H1 (cell line): ENCODE results near the gene TRDMT1. TPM values are rescaled to one million over a fixed set of nuclear protein-coding genes. Genes with fewer than 3 reads are reported as not detected.

ENCODE experiments used
- CTCF ChIA-PET: fragments of 300-600 bp; sonication (Branson Sonifier 250); formaldehyde crosslinking; loops from one replicate; lab custom pipeline; 2021; ENCODE audit not compliant: partially characterized antibody; lab: Charles Lee
- POLR2A ChIA-PET: fragments of 300-600 bp; sonication (Branson Sonifier 250); formaldehyde crosslinking; loops from one replicate; lab custom pipeline; 2021; ENCODE audit warnings: inconsistent platforms; ENCODE audit not compliant: partially characterized antibody; lab: Charles Lee
- DNase-seq, 2 experiments: peaks; one replicate each; pipeline versions ENCODE4 v3.0.0 to v3.0.0-alpha.2; 2010 to 2022; ENCODE audit warnings: low spot score in 2 of 2, low read depth in 1 of 2, mixed read lengths in 1 of 2
- FAIRE-seq: peaks from 2 replicates; lab custom pipeline; 2011; peaks lifted over from hg19 to GRCh38; lab: Jason Lieb, UNC
- H2AFZ ChIP-seq: 2 replicates; pipeline ENCODE4 v1.8.1; 2012; ENCODE audit warnings: low read length, inconsistent platforms
- H2AK5ac ChIP-seq: 2 replicates; pipeline ENCODE4 v1.6.1; 2013; ENCODE audit warnings: low read depth, low read length
- H2BK120ac ChIP-seq: replicated peaks from 2 replicates; pipeline ENCODE3; 2013; ENCODE audit warnings: low read depth, low read length, inconsistent platforms
- H2BK12ac ChIP-seq: 2 replicates; pipeline ENCODE4 v1.6.1; 2013; ENCODE audit warnings: low read depth, low read length
- H2BK15ac ChIP-seq: 2 replicates; pipeline ENCODE4 v1.6.1; 2013; ENCODE audit warnings: low read length
- H2BK20ac ChIP-seq: 2 replicates; pipeline ENCODE4 v1.6.1; 2013; ENCODE audit warnings: low read length
- H2BK5ac ChIP-seq: 2 replicates; pipeline ENCODE4 v1.6.1; 2013; ENCODE audit warnings: low read depth, low read length
- H3K14ac ChIP-seq: 2 replicates; pipeline ENCODE4 v1.6.1; 2013; ENCODE audit warnings: inconsistent platforms; ENCODE audit not compliant: insufficient read length
- H3K18ac ChIP-seq: 2 replicates; pipeline ENCODE4 v1.6.1; 2013; ENCODE audit warnings: low read length; ENCODE audit errors: extremely low read depth
- H3K23ac ChIP-seq: 2 replicates; pipeline ENCODE4 v1.6.1; 2013; ENCODE audit warnings: inconsistent platforms; ENCODE audit not compliant: insufficient read length
- H3K23me2 ChIP-seq: 2 replicates; pipeline ENCODE4 v1.6.1; 2013; ENCODE audit warnings: low read depth, low read length
- H3K27ac ChIP-seq: 2 replicates; pipeline ENCODE4 v1.6.1; 2011; ENCODE audit warnings: low read depth, low read length, inconsistent platforms
- H3K27me3 ChIP-seq, 4 experiments: replicated peaks in 1 of 4; 1 replicate in 1 of 4; 2 replicates in 3 of 4; pipeline versions ENCODE4 v1.6.1 to v1.8.1; 2011 to 2013; ENCODE audit warnings: low read length in 3 of 4, mild to moderate bottlenecking in 3 of 4, inconsistent platforms in 2 of 4, mixed read lengths in 2 of 4, moderate library complexity in 1 of 4; ENCODE audit not compliant: control insufficient read depth in 3 of 4, insufficient read depth in 3 of 4; ENCODE audit errors: extremely low read depth in 1 of 4
- H3K36me3 ChIP-seq, 4 experiments: 2 replicates each; pipeline versions ENCODE4 v1.6.1 to v1.8.1; 2011 to 2013; ENCODE audit warnings: mild to moderate bottlenecking in 4 of 4, low read length in 3 of 4, moderate library complexity in 2 of 4, control low read depth in 1 of 4, inconsistent platforms in 1 of 4; ENCODE audit not compliant: insufficient read depth in 4 of 4, control insufficient read depth in 2 of 4
- H3K4ac ChIP-seq: replicated peaks from 2 replicates; pipeline ENCODE3; 2013; ENCODE audit warnings: low read length, low read depth, mixed read lengths, inconsistent platforms; ENCODE audit not compliant: insufficient read length
- H3K4me1 ChIP-seq, 4 experiments: replicated peaks in 1 of 4; 1 replicate in 1 of 4; 2 replicates in 3 of 4; pipeline versions ENCODE4 v1.6.1 to v1.8.1; 2011 to 2013; ENCODE audit warnings: low read length in 3 of 4, inconsistent platforms in 2 of 4, mixed read lengths in 1 of 4; ENCODE audit not compliant: insufficient read depth in 4 of 4, control insufficient read depth in 3 of 4
- H3K4me2 ChIP-seq, 2 experiments: 2 replicates each; pipeline versions ENCODE4 v1.6.1 to v1.8.1; 2011 to 2013; ENCODE audit warnings: low read depth in 2 of 2, low read length in 2 of 2, control low read depth in 1 of 2, inconsistent platforms in 1 of 2, mild to moderate bottlenecking in 1 of 2; ENCODE audit not compliant: insufficient read depth in 1 of 2
- H3K4me3 ChIP-seq, 4 experiments: fragments of 200-600, 300-600 bp in 1 of 4; sonication (generic), shearing (Covaris generic), sonication (Bioruptor Twin) in 1 of 4; 2 replicates each; pipeline versions ENCODE4 v1.5.1 to v1.8.1; 2011 to 2016; ENCODE audit warnings: low read length in 4 of 4, low read depth in 3 of 4, control low read depth in 2 of 4, inconsistent platforms in 2 of 4, mild to moderate bottlenecking in 2 of 4, mixed read lengths in 1 of 4, moderate library complexity in 1 of 4; ENCODE audit not compliant: insufficient read depth in 2 of 4; ENCODE audit errors: extremely low read depth in 1 of 4
- H3K56ac ChIP-seq: replicated peaks from 2 replicates; pipeline ENCODE3; 2013; ENCODE audit warnings: low read depth, mild to moderate bottlenecking, mixed read lengths, low read length, inconsistent platforms; ENCODE audit not compliant: insufficient read length
- H3K79me1 ChIP-seq: 2 replicates; pipeline ENCODE4 v1.6.1; 2013; ENCODE audit warnings: low read depth, low read length, control low read depth
- H3K79me2 ChIP-seq, 2 experiments: 2 replicates each; pipeline versions ENCODE4 v1.6.1 to v1.8.1; 2012 to 2013; ENCODE audit warnings: low read length in 2 of 2, mild to moderate bottlenecking in 2 of 2, inconsistent platforms in 1 of 2; ENCODE audit not compliant: insufficient read depth in 2 of 2, control insufficient read depth in 1 of 2
- H3K9ac ChIP-seq, 4 experiments: replicated peaks in 1 of 4; 1 replicate in 1 of 4; 2 replicates in 3 of 4; pipeline versions ENCODE4 v1.6.1 to v1.8.1; 2011 to 2013; ENCODE audit warnings: low read depth in 3 of 4, low read length in 3 of 4, control low read depth in 2 of 4, mild to moderate bottlenecking in 2 of 4, moderate library complexity in 2 of 4, inconsistent platforms in 1 of 4; ENCODE audit errors: extremely low read depth in 1 of 4
- H3K9me3 ChIP-seq, 2 experiments: 2 replicates each; pipeline versions ENCODE4 v1.6.1 to v1.8.1; 2012 to 2013; ENCODE audit warnings: mild to moderate bottlenecking in 2 of 2, moderate library complexity in 2 of 2, control low read depth in 1 of 2, inconsistent platforms in 1 of 2, low read depth in 1 of 2, low read length in 1 of 2, mixed read lengths in 1 of 2; ENCODE audit not compliant: insufficient read depth in 2 of 2
- H4K20me1 ChIP-seq, 2 experiments: replicated peaks in 1 of 2; 2 replicates each; pipeline versions ENCODE3 to v1.8.1; 2011 to 2013; ENCODE audit warnings: inconsistent platforms in 2 of 2, low read length in 2 of 2, mild to moderate bottlenecking in 1 of 2; ENCODE audit not compliant: insufficient read depth in 2 of 2, control insufficient read depth in 1 of 2
- H4K5ac ChIP-seq: 2 replicates; pipeline ENCODE4 v1.6.1; 2013; ENCODE audit warnings: low read length, low read depth, mixed read lengths, inconsistent platforms; ENCODE audit not compliant: insufficient read length
- H4K8ac ChIP-seq: 2 replicates; pipeline ENCODE4 v1.8.0; 2013; ENCODE audit warnings: mild to moderate bottlenecking, moderate library complexity, low read length, inconsistent platforms; ENCODE audit not compliant: insufficient read depth; ENCODE audit errors: extremely low read depth
- H4K91ac ChIP-seq: replicated peaks from 2 replicates; pipeline ENCODE3; 2013; ENCODE audit warnings: low read length, mixed read lengths, inconsistent platforms; ENCODE audit not compliant: insufficient read length
- EZH2 ChIP-seq: fragments of 200-600 bp; sonication (generic); IDR thresholded peaks from 2 replicates; pipeline ENCODE4 v1.7.1; 2012; ENCODE audit warnings: low read depth, mild to moderate bottlenecking, moderate library complexity, low read length, inconsistent platforms; ENCODE audit not compliant: severe bottlenecking
- JUND ChIP-seq: IDR thresholded peaks from 2 replicates; pipeline ENCODE4 v1.6.1; 2011; ENCODE audit warnings: mild to moderate bottlenecking, improper control_type of control experiment, low read length
- KDM4A ChIP-seq: IDR thresholded peaks from one replicate; pipeline ENCODE4 v1.7.1; 2012; ENCODE audit warnings: low read depth, mild to moderate bottlenecking, moderate library complexity, low read length, inconsistent platforms; ENCODE audit not compliant: severe bottlenecking
- MAFK ChIP-seq: IDR thresholded peaks from 2 replicates; pipeline ENCODE4 v1.6.1; 2012; ENCODE audit warnings: low read depth, mild to moderate bottlenecking, improper control_type of control experiment, low read length
- NANOG ChIP-seq: IDR thresholded peaks from 2 replicates; pipeline ENCODE4 v1.6.1; 2011; ENCODE audit warnings: low read length, low read depth, mild to moderate bottlenecking, inconsistent platforms; ENCODE audit not compliant: insufficient read depth, poor library complexity, severe bottlenecking
- RAD21 ChIP-seq, 2 experiments: IDR thresholded peaks in 1 of 2; conservative IDR thresholded peaks in 1 of 2; 2 replicates each; pipeline ENCODE4 v1.6.1; 2011; ENCODE audit warnings: low read depth in 2 of 2, low read length in 2 of 2, improper control_type of control experiment in 1 of 2, inconsistent platforms in 1 of 2, mild to moderate bottlenecking in 1 of 2, moderate library complexity in 1 of 2
- SIX5 ChIP-seq: IDR thresholded peaks from 2 replicates; pipeline ENCODE4 v1.6.1; 2011; ENCODE audit warnings: mild to moderate bottlenecking, low read depth, low read length
- SP2 ChIP-seq: IDR thresholded peaks from 2 replicates; pipeline ENCODE4 v1.6.1; 2012; ENCODE audit warnings: mild to moderate bottlenecking, low read length, inconsistent platforms
- TAF7 ChIP-seq: optimal IDR thresholded peaks from 2 replicates; pipeline ENCODE3; 2011; ENCODE audit warnings: low read depth, mild to moderate bottlenecking, inconsistent platforms, low read length, moderate library complexity, borderline replicate concordance
- TCF12 ChIP-seq: IDR thresholded peaks from 2 replicates; pipeline ENCODE4 v1.6.1; 2011; ENCODE audit warnings: low read depth, mild to moderate bottlenecking, low read length
- WGBS, 2 experiments: shearing (Covaris generic) in 1 of 2; methylation state at CpG; one replicate each; pipeline versions ENCODE4 v1.1.6 to v1.1.7; 2013 to 2015; ENCODE audit warnings: low lambda C conversion rate in 2 of 2, mixed read lengths in 2 of 2, inconsistent platforms in 1 of 2, low coverage in 1 of 2, missing lambda C conversion rate in 1 of 2; ENCODE audit not compliant: insufficient replicate concordance in 2 of 2, insufficient coverage in 1 of 2, insufficient read length in 1 of 2; ENCODE audit errors: extremely low coverage in 1 of 2, missing lambda C conversion rate in 1 of 2; 5-methylcytosine and 5-hydroxymethylcytosine counted together
- polyA plus RNA-seq, 7 experiments: library from polyadenylated mRNA; depleted of rRNA in 3 of 7; stranded (reverse) in 5 of 7; unstranded in 2 of 7; fragments of >200 nt in 5 of 7; fragments of 200-250 nt in 2 of 7; gene quantifications; 1 replicate in 5 of 7; 2 replicates in 1 of 7; 4 replicates in 1 of 7; pipeline versions ENCODE4 v1.2.1 to v1.2.3, GENCODE V29; 2011 to 2013; ENCODE audit warnings: missing spikeins in 2 of 7, mixed read lengths in 2 of 7
- total RNA-seq: library from RNA; stranded (reverse); fragmentation: NEBNext Ultra II Directional; extraction: Animal tissue kit (Norgen Biotek cat#: 25700); gene quantifications from 2 replicates; pipeline ENCODE4 v1.2.1, GENCODE V29; 2021
- TF ChIP-seq, protein P1 (sequence below), 3 experiments: IDR thresholded peaks; 1 replicate in 2 of 3; 2 replicates in 1 of 3; pipeline versions ENCODE4 v1.5.1 to v1.6.1; 2011; ENCODE audit warnings: low read length in 3 of 3, mild to moderate bottlenecking in 3 of 3, inconsistent platforms in 2 of 3, low read depth in 1 of 3, moderate library complexity in 1 of 3; ENCODE audit not compliant: insufficient read depth in 1 of 3; ENCODE audit errors: control extremely low read depth in 1 of 3

TRDMT1 gene
- total and polyA plus RNA-seq, 2 of the 8 experiments (the other 6 are each of a cell fraction or from before 2014, with no cell fraction given), result 7.4 to 21.4 TPM

DNA sequence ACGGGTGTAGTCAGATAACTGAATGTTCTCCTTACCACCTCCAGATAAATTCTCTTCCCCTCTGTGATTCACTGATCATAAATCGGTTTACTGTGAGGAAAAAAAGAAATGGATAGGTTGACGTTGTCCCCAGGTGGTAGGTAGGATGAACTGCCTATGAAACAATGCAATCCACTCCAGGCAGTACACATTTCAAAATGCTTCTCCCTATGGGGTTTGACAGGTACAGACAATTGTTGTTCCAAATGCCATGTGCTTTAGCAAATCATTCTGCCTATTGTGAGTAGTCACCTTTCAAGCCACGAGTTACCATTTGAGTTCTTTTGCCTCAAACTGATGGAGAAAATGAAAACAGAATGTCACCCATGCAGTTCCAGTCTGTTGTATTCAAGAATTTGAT, 48.3 kb upstream of the TRDMT1 start:
- H3K18ac ChIP-seq, result no peak overlapping the region
- H4K8ac ChIP-seq, result no peak overlapping the region
- no peaks in the 10 kb centered on the region for H3K23me2 ChIP-seq
- POLR2A ChIA-PET, result no interaction called here
- 84% methylated on average over 4 of the region's 4 CpGs; no CpG with 5 or more reads in 1 of the 2 experiments for WGBS, 2 experiments
- H2BK12ac ChIP-seq, result no peak overlapping the region
- H2AK5ac ChIP-seq, result no peak overlapping the region
- H4K5ac ChIP-seq, result no peak overlapping the region
- CTCF ChIA-PET, result interaction anchor here (1.0 to 1.8 kb wide), 3 partner anchors 351 to 407 kb away, joined by 3 to 4 read pairs (median 3); no protein-coding TSS in a partner anchor
- H3K4me1 ChIP-seq, result no peaks in the 10 kb centered on the region
- H3K14ac ChIP-seq, result no peak overlapping the region
- DNase-seq (no peak), FAIRE-seq (peak; percentile 57)
- no peak overlapping the region for H3K56ac ChIP-seq
- H3K23ac ChIP-seq, result no peak overlapping the region
- TF ChIP-seq TCF12, result no peak
- TF ChIP-seq MAFK, result no peak
- TF ChIP-seq SP2, result no peak
- TF ChIP-seq, protein P1, sequence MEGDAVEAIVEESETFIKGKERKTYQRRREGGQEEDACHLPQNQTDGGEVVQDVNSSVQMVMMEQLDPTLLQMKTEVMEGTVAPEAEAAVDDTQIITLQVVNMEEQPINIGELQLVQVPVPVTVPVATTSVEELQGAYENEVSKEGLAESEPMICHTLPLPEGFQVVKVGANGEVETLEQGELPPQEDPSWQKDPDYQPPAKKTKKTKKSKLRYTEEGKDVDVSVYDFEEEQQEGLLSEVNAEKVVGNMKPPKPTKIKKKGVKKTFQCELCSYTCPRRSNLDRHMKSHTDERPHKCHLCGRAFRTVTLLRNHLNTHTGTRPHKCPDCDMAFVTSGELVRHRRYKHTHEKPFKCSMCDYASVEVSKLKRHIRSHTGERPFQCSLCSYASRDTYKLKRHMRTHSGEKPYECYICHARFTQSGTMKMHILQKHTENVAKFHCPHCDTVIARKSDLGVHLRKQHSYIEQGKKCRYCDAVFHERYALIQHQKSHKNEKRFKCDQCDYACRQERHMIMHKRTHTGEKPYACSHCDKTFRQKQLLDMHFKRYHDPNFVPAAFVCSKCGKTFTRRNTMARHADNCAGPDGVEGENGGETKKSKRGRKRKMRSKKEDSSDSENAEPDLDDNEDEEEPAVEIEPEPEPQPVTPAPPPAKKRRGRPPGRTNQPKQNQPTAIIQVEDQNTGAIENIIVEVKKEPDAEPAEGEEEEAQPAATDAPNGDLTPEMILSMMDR (IDR thresholded peaks at IDR 0.05; ENCODE audit: control extremely low read depth in 1 of 3, insufficient read depth in 1 of 3, low read depth in 1 of 3, low read length in 3 of 3), result peak in 2 of 3 experiments; percentile 37 to 54; a peak in 2 of 4 replicates
- no peak for TF ChIP-seq TAF7
- no peak for TF ChIP-seq KDM4A
- TF ChIP-seq NANOG, result no peak
- no peak for TF ChIP-seq SIX5
- TF ChIP-seq EZH2, result no peak
- TF ChIP-seq JUND, result no peak
- TF ChIP-seq RAD21 (IDR thresholded peaks at IDR 0.05 in 1 of 2, conservative IDR thresholded peaks at IDR 0.05 in 1 of 2; ENCODE audit: low read depth in 2 of 2, low read length in 2 of 2), result peak; percentile 70 to 79
- H4K91ac ChIP-seq, result no peak overlapping the region
- no peak overlapping the region for H2BK5ac ChIP-seq
- H3K79me2 ChIP-seq, result no peaks in the 10 kb centered on the region
- H4K20me1 ChIP-seq, result no peaks in the 10 kb centered on the region
- no peak overlapping the region for H2BK120ac ChIP-seq
- no peak overlapping the region for H3K27ac ChIP-seq
- H3K27me3 ChIP-seq, result no peaks in the 10 kb centered on the region
- H2BK20ac ChIP-seq, result no peak overlapping the region
- H3K9ac ChIP-seq, result no peak overlapping the region
- peaks cover 0 to 6% of the 10 kb centered on the region in 2 experiments; a peak in 2 of 4 replicates for H3K9me3 ChIP-seq
- no peak overlapping the region for H2AFZ ChIP-seq
- no peaks in the 10 kb centered on the region for H3K36me3 ChIP-seq
- no peak overlapping the region for H3K4ac ChIP-seq
- H2BK15ac ChIP-seq, result no peak overlapping the region
- no peaks in the 10 kb centered on the region for H3K79me1 ChIP-seq
- no peak overlapping the region for H3K4me2 ChIP-seq
- no peak overlapping the region for H3K4me3 ChIP-seq
